SK-N-SH (cell line): ENCODE measurements around the gene CPLANE2. TPM values are rescaled to one million over a fixed set of nuclear protein-coding genes. Genes with fewer than 3 reads are reported as not detected.
A peak's percentile ranks its signal among the peaks of the same experiment; 100 is the strongest.

Experiments
- CTCF ChIA-PET: fragments of 300-600, 350-600 bp; formaldehyde crosslinking; extraction: SDS; loops from one replicate; lab custom pipeline; 2021; lab: Yijun Ruan, JAX
- POLR2A ChIA-PET: fragments of 350-600 bp; sonication (Branson Sonifier 250); formaldehyde crosslinking; extraction: SDS; loops from one replicate; lab custom pipeline; 2020; ENCODE audit warnings: antibody characterized with exemption, inconsistent platforms; lab: Yijun Ruan, JAX
- DNase-seq: peaks from one replicate; pipeline ENCODE4 v3.0.0; 2012
- H2AFZ ChIP-seq: fragments of 200-600 bp; sonication (generic); 2 replicates; pipeline ENCODE4 v1.8.1; 2016; ENCODE audit warnings: antibody characterized with exemption, mild to moderate bottlenecking, low read depth
- H3F3A ChIP-seq: fragments of 200-600 bp; sonication (generic); replicated peaks from 2 replicates; pipeline ENCODE3; 2016; ENCODE audit warnings: antibody characterized with exemption, mild to moderate bottlenecking; ENCODE audit not compliant: insufficient read depth
- H3K27ac ChIP-seq, 2 experiments: fragments of 200-500 bp in 1 of 2; fragments of 200-600 bp in 1 of 2; sonication (Bioruptor generic) in 1 of 2; sonication (generic), shearing (Covaris generic) in 1 of 2; 2 replicates each; pipeline versions ENCODE4 v1.5.1 to v1.6.1; 2014 to 2016; ENCODE audit warnings: low read depth in 2 of 2, inconsistent platforms in 1 of 2, low read length in 1 of 2, mild to moderate bottlenecking in 1 of 2, mixed read lengths in 1 of 2
- H3K27me3 ChIP-seq: fragments of 200-600 bp; sonication (generic), shearing (Covaris generic); 2 replicates; pipeline ENCODE4 v1.6.1; 2016; ENCODE audit warnings: mixed run types; ENCODE audit not compliant: insufficient read depth
- H3K36me3 ChIP-seq, 2 experiments: fragments of 200-500 bp in 1 of 2; fragments of 200-600 bp in 1 of 2; sonication (Bioruptor generic) in 1 of 2; sonication (generic) in 1 of 2; replicated peaks in 1 of 2; 2 replicates each; pipeline versions ENCODE3 to v1.5.1; 2014 to 2016; ENCODE audit warnings: low read length in 1 of 2, mild to moderate bottlenecking in 1 of 2; ENCODE audit not compliant: insufficient read depth in 2 of 2, control insufficient read depth in 1 of 2
- H3K4me1 ChIP-seq, 2 experiments: fragments of 200-500 bp in 1 of 2; fragments of 200-600 bp in 1 of 2; sonication (Bioruptor generic) in 1 of 2; sonication (generic), shearing (Covaris generic) in 1 of 2; 2 replicates each; pipeline versions ENCODE4 v1.5.1 to v1.6.1; 2014 to 2016; ENCODE audit warnings: low read depth in 1 of 2, low read length in 1 of 2, mixed run types in 1 of 2; ENCODE audit not compliant: insufficient read depth in 2 of 2, control insufficient read depth in 1 of 2
- H3K4me2 ChIP-seq: fragments of 200-600 bp; sonication (generic), shearing (Covaris generic); 2 replicates; pipeline ENCODE4 v1.6.1; 2017; ENCODE audit warnings: mixed run types
- H3K4me3 ChIP-seq, 2 experiments: fragments of 200-500 bp in 1 of 2; fragments of 200-600 bp in 1 of 2; sonication (Bioruptor generic) in 1 of 2; sonication (generic), shearing (Covaris generic) in 1 of 2; 2 replicates each; pipeline versions ENCODE4 v1.5.1 to v1.8.1; 2014 to 2016; ENCODE audit warnings: low read depth in 2 of 2, inconsistent platforms in 1 of 2, low read length in 1 of 2, mild to moderate bottlenecking in 1 of 2, mixed read lengths in 1 of 2, moderate library complexity in 1 of 2
- H3K79me2 ChIP-seq: fragments of 200-600 bp; sonication (generic); 2 replicates; pipeline ENCODE4 v1.8.1; 2017; ENCODE audit warnings: mild to moderate bottlenecking; ENCODE audit not compliant: insufficient read depth
- H3K9ac ChIP-seq: fragments of 200-600 bp; sonication (generic); 2 replicates; pipeline ENCODE4 v1.6.1; 2017; ENCODE audit warnings: mixed run types
- H3K9me2 ChIP-seq: fragments of 200-600 bp; sonication (generic); 2 replicates; pipeline ENCODE4 v1.6.1; 2017; ENCODE audit warnings: mixed run types
- H3K9me3 ChIP-seq: fragments of 200-600 bp; sonication (generic); 2 replicates; pipeline ENCODE4 v1.6.1; 2017; ENCODE audit warnings: mixed run types, mild to moderate bottlenecking, moderate library complexity
- H4K20me1 ChIP-seq: fragments of 200-600 bp; sonication (generic); 2 replicates; pipeline ENCODE4 v1.6.1; 2017; ENCODE audit warnings: mild to moderate bottlenecking, mixed run types; ENCODE audit not compliant: insufficient read depth
- CHD2 ChIP-seq: fragments of 150-350 bp; IDR thresholded peaks from 2 replicates; pipeline ENCODE4 v1.6.1; 2018; ENCODE audit warnings: low read length; ENCODE audit not compliant: partially characterized antibody
- CTCF ChIP-seq: fragments of 200-600 bp; sonication (generic); IDR thresholded peaks from 2 replicates; pipeline ENCODE4 v1.6.1; 2017; ENCODE audit warnings: antibody characterized with exemption, mild to moderate bottlenecking, moderate library complexity
- ELF1 ChIP-seq: IDR thresholded peaks from 2 replicates; pipeline ENCODE4 v1.4.0; 2012
- EP300 ChIP-seq, 2 experiments: IDR thresholded peaks; 2 replicates each; pipeline versions ENCODE4 v1.4.0 to v1.6.1; 2012; ENCODE audit warnings: borderline replicate concordance in 1 of 2, low read depth in 1 of 2, low read length in 1 of 2
- GATA2 ChIP-seq: sonication (generic); formaldehyde crosslinking; IDR thresholded peaks from 2 replicates; pipeline ENCODE4 v1.5.0; 2020; ENCODE audit warnings: mild to moderate bottlenecking, missing genetic modification reagents
- IRF3 ChIP-seq: fragments of 150-350 bp; IDR thresholded peaks from 2 replicates; pipeline ENCODE4 v1.6.1; 2016; ENCODE audit warnings: mild to moderate bottlenecking, low read depth, low read length
- JUND ChIP-seq: IDR thresholded peaks from 2 replicates; pipeline ENCODE4 v1.4.0; 2012
- PBX3 ChIP-seq: IDR thresholded peaks from 2 replicates; pipeline ENCODE4; 2012
- RAD21 ChIP-seq: IDR thresholded peaks from 2 replicates; pipeline ENCODE4 v1.6.1; 2012; ENCODE audit warnings: mild to moderate bottlenecking, low read length
- RXRA ChIP-seq: IDR thresholded peaks from 2 replicates; pipeline ENCODE4 v1.4.0; 2012; ENCODE audit warnings: low read depth, mild to moderate bottlenecking, borderline replicate concordance
- TAF1 ChIP-seq: IDR thresholded peaks from 2 replicates; pipeline ENCODE4 v1.6.1; 2012; ENCODE audit warnings: low read depth, mild to moderate bottlenecking, low read length, moderate library complexity, borderline replicate concordance
- TEAD4 ChIP-seq: IDR thresholded peaks from 2 replicates; pipeline ENCODE4 v1.4.0; 2012; ENCODE audit warnings: mild to moderate bottlenecking, borderline replicate concordance; ENCODE audit not compliant: insufficient read depth
- YY1 ChIP-seq: IDR thresholded peaks from 2 replicates; pipeline ENCODE4 v1.4.0; 2012; ENCODE audit warnings: low read depth, mild to moderate bottlenecking
- WGBS: methylation state at CpG from one replicate; pipeline ENCODE4 v1.1.6; 2017; ENCODE audit warnings: low lambda C conversion rate; 5-methylcytosine and 5-hydroxymethylcytosine counted together
- polyA plus RNA-seq, 3 experiments: library from polyadenylated mRNA; depleted of rRNA; stranded (reverse); fragments of >200 nt; gene quantifications; 2 replicates each; pipeline ENCODE4 v1.2.3, GENCODE V29; 2012
- TF ChIP-seq, protein P1 (sequence below): IDR thresholded peaks from 2 replicates; pipeline ENCODE4 v1.4.0; 2012; ENCODE audit warnings: low read depth
- TF ChIP-seq, protein P2 (sequence below): fragments of 150-350 bp; IDR thresholded peaks from 2 replicates; pipeline ENCODE4 v1.6.1; 2017; ENCODE audit warnings: antibody characterized with exemption, low read length, low read depth, borderline replicate concordance
- TF ChIP-seq, protein P3 (sequence below): IDR thresholded peaks from 2 replicates; pipeline ENCODE4 v1.4.0; 2012; ENCODE audit warnings: low read depth, borderline replicate concordance

The CPLANE2 gene
- polyA plus RNA-seq, 1 of the 3 experiments (the other 2 are of a cell fraction), result 8.6 TPM

DNA sequence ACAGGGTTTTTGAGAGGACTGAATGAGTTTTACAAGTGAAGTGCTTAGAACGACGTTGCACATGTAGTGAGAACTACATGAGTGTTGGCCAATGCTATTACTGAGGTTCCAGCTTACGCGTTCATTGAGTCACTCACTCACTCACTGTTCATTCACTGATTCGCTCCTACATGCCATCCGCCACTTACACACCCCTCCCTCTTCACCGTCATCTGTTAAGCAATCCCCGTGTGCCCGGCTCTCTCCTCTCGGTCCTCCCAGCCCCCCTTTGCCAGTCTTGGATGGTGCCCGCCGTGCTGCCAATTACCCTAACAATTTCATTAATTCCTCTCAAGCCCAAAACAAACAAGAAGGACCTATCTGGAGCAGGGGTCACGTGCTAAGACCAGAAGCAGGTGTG lies 53.8 kb downstream of the CPLANE2 start:
- no peaks in the 10 kb centered on the region for H3K36me3 ChIP-seq
- no peak overlapping the region for H3K4me3 ChIP-seq
- H4K20me1 ChIP-seq, result no peaks in the 10 kb centered on the region
- POLR2A ChIA-PET, result no interaction called here
- H3K9me2 ChIP-seq, result no peaks in the 10 kb centered on the region
- H3K27me3 ChIP-seq, result no peaks in the 10 kb centered on the region
- CTCF ChIA-PET, result interaction anchor here (15.3 kb wide), 1 partner anchor 105 kb away, joined by 513 read pairs; the partner anchor contains the start of gene FAM131C
- H3K4me2 ChIP-seq, result no peak overlapping the region
- H3K27ac ChIP-seq, result no peak overlapping the region
- H3K9ac ChIP-seq, result no peak overlapping the region
- TF ChIP-seq CTCF, result no peak
- no peak for TF ChIP-seq PBX3
- no peak for TF ChIP-seq GATA2 (CRISPR knock-in tag)
- no peak for TF ChIP-seq EP300 (IDR thresholded peaks at IDR 0.05; ENCODE audit: borderline replicate concordance in 1 of 2, low read depth in 1 of 2, low read length in 1 of 2)
- no peak for TF ChIP-seq CHD2
- TF ChIP-seq, protein P1, sequence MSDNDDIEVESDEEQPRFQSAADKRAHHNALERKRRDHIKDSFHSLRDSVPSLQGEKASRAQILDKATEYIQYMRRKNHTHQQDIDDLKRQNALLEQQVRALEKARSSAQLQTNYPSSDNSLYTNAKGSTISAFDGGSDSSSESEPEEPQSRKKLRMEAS, result no peak
- TF ChIP-seq TEAD4, result no peak
- no peak for TF ChIP-seq RXRA
- no peak for TF ChIP-seq ELF1
- no peak for TF ChIP-seq JUND
- no peak for TF ChIP-seq RAD21
- WGBS, result 86% methylated on average over 13 of the region's 13 CpGs
- DNase-seq, result no peak
- H2AFZ ChIP-seq, result no peak overlapping the region
- H3K79me2 ChIP-seq, result no peaks in the 10 kb centered on the region
- H3K9me3 ChIP-seq, result no peaks in the 10 kb centered on the region
- peaks cover 5% of the 10 kb centered on the region for H3F3A ChIP-seq
- peaks cover 3 to 15% of the 10 kb centered on the region in 2 experiments; a peak in 3 of 4 replicates for H3K4me1 ChIP-seq

DNA sequence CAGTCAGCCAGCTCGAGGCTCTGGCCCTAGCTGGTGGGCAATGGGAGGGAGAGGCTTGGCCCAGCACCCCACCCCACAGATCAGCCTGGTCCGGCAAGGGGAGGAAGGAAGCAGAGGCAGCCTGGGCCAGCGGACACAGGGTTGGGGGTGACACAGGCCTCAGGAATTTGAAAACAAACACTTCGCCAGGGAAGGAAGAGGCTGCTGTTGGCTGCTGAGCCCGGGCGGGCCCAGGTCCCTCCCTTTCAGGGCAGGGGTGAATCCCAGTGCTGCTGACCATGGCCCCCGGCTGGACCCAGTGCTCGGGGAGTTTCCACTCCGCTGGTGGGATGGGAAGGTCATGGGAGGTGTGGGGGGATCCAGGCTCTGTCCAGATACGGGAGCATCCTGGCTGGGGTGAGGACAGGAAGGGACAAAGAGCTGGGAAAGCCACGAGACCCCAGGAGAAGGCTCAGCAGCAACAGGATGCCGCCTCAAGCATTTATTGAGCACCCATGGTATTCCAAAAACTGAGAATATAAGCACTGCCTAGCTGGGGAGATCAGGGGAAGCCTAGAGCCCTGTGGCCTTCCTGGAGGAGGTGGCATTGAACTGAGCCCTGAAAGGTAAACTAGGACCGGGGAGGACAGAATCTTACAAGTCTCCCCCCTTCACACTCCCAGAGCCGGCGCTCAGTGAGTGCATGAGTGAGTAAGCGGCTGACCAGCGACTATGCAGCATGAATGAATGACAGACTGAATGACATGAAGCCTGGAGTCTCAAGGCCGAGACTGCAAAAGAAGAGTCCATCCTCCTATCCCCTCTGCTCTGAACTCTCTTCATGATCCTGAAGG lies 54.9 kb downstream of the CPLANE2 start:
- WGBS, result 39% methylated on average over 16 of the region's 18 CpGs
- H3K4me1 ChIP-seq, result peaks cover 0 to 15% of the 10 kb centered on the region in 2 experiments; a peak in 3 of 4 replicates
- no peaks in the 10 kb centered on the region for H3K9me3 ChIP-seq
- H3F3A ChIP-seq, result peaks cover 8% of the 10 kb centered on the region
- DNase-seq, result no peak
- no peaks in the 10 kb centered on the region for H4K20me1 ChIP-seq
- POLR2A ChIA-PET, result no interaction called here
- H3K36me3 ChIP-seq, result no peaks in the 10 kb centered on the region
- no peaks in the 10 kb centered on the region for H3K27me3 ChIP-seq
- no peaks in the 10 kb centered on the region for H3K79me2 ChIP-seq
- peak overlapping the region; percentile 72 for H3K9ac ChIP-seq
- peak overlapping the region; percentile 58; the same call in 1 of the 2 replicates for H3K4me2 ChIP-seq
- H3K4me3 ChIP-seq, result no peak overlapping the region
- peak overlapping the region; percentile 72 to 84 for H3K27ac ChIP-seq
- CTCF ChIA-PET, result interaction anchor here (15.3 kb wide), 1 partner anchor 104 kb away, joined by 513 read pairs; the partner anchor contains the start of gene FAM131C
- H2AFZ ChIP-seq, result no peak overlapping the region; the same call in 1 of the 2 replicates
- no peaks in the 10 kb centered on the region for H3K9me2 ChIP-seq
- no peak for TF ChIP-seq GATA2 (CRISPR knock-in tag)
- TF ChIP-seq YY1, result peak; percentile 28; the same call in 1 of the 2 replicates
- peak; percentile 52; the same call in 1 of the 2 replicates for TF ChIP-seq TEAD4
- TF ChIP-seq, protein P2, sequence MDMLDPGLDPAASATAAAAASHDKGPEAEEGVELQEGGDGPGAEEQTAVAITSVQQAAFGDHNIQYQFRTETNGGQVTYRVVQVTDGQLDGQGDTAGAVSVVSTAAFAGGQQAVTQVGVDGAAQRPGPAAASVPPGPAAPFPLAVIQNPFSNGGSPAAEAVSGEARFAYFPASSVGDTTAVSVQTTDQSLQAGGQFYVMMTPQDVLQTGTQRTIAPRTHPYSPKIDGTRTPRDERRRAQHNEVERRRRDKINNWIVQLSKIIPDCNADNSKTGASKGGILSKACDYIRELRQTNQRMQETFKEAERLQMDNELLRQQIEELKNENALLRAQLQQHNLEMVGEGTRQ, result no peak
- peak; percentile 20; the same call in 1 of the 2 replicates for TF ChIP-seq TAF1
- TF ChIP-seq, protein P3, sequence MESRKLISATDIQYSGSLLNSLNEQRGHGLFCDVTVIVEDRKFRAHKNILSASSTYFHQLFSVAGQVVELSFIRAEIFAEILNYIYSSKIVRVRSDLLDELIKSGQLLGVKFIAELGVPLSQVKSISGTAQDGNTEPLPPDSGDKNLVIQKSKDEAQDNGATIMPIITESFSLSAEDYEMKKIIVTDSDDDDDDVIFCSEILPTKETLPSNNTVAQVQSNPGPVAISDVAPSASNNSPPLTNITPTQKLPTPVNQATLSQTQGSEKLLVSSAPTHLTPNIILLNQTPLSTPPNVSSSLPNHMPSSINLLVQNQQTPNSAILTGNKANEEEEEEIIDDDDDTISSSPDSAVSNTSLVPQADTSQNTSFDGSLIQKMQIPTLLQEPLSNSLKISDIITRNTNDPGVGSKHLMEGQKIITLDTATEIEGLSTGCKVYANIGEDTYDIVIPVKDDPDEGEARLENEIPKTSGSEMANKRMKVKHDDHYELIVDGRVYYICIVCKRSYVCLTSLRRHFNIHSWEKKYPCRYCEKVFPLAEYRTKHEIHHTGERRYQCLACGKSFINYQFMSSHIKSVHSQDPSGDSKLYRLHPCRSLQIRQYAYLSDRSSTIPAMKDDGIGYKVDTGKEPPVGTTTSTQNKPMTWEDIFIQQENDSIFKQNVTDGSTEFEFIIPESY, result no peak
- TF ChIP-seq EP300 (IDR thresholded peaks at IDR 0.05; ENCODE audit: borderline replicate concordance in 1 of 2, low read depth in 1 of 2, low read length in 1 of 2), result peak in 1 of 2 experiments; percentile 82; a peak in 2 of 4 replicates
- peak; percentile 84; the same call in 1 of the 2 replicates for TF ChIP-seq RXRA
- no peak for TF ChIP-seq IRF3
- TF ChIP-seq ELF1, result peak; percentile 40
